EL (cell line): ENCODE results near the gene NLN.

Experiments used
- DNase-seq: peaks from one replicate; pipeline ENCODE4 v3.0.0-alpha.2; 2016

Gene NLN

DNA sequence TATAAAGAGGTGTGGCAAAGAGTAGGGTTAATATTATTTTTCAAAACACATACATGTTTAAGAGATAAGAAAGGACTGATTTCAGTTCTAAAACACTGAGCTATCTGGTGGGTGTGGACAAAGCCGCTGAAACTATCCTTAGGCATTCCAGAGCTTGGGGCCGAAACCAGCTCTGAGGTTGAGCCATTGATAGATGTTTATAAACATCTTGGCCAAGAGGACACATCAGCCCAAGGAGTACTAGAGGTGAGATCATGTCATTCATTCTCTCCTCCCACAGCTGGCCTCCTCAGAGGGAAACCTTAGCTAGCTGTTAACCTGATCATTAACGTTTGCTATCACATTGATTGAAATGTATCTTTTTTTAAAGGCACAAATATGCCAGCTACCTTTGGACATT, 89.9 kb downstream of the NLN start:
- DNase-seq, result no peak

DNA sequence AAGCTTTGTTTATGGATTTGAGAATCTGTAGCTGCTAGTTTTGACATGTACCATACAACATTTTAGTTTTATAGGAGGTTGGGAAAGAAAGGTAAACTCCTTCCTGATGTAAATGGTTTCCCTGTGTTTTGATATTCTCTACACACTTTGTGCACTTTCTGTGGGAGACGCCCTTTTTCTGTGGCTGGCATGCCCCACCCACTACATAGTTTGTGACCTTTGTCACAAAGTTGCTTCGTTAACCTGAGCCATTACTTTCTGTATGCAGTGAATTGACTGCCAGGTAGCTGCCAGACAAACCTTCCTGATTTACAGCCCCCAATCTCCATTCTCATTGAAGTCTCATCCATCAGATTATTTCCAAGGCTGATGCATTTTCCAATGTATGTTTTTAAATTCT, 90.6 kb downstream of the NLN start:
- DNase-seq, result no peak

- no peak for DNase-seq
Observed at GRCh38 chr5:65813174-65813573, 91.2 kb downstream of the NLN start.

GRCh38 chr5:65815161-65815560, 93.2 kb downstream of the NLN start:
- DNase-seq, result no peak

- DNase-seq, result no peak
Observed at GRCh38 chr5:65816729-65817128, 94.7 kb downstream of the NLN start.

GRCh38 chr5:65817931-65818330, 95.9 kb downstream of the NLN start:
- no peak for DNase-seq

DNA sequence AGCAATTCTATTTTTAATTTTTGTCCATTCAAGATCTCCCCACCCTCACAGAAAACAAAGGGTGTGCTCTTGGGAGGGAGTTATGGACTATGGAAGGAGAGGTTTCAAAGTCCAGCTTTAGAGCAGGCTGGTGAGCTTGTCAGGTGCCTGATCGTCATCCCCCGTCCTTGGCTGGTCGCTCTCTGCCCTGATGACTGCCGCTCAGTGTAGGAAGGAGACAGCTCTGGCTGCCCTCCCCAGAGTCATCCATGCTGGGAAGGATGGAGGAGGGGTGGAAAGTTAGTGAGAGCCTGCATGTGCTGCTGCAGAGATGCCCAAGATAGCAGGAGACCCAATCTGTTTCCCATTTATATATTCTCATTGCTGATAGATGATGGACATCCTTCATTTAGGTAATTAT, 96.6 kb downstream of the NLN start:
- no peak for DNase-seq

DNA sequence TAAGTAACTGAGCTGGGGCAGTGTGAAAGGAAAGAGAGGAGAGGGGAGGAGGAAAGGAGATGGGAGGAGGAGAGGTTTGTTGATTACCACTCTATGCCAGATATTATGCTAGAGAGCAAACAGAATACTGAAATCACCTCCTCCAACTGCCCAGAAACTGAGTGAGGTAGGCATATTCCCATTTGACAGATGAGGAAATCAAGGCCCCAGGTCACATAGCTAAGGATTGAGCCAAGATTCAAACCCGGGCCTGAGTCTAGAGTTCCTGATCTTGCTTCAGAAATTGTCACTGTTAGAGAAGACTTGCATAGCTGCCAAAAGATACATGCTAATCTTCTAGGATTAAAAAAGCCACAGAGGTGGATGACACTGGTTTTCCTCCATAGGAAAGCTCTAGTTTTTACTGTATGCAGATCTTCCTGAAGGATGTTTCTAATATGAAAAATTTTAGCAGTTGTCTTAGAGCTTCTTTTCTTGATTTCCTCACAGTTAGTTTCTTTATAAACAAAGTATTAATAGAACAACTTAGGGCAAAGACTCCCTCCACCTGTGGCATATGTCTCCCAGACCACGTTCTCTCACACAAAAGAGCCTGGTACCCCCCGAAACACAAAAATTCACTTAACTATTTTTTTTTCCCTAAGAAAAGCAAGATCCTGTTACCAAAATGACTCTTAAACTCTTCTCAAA, 97.4 kb downstream of the NLN start:
- no peak for DNase-seq

- no peak for DNase-seq
Observed at GRCh38 chr5:65819905-65820240, 97.9 kb downstream of the NLN start.

DNA sequence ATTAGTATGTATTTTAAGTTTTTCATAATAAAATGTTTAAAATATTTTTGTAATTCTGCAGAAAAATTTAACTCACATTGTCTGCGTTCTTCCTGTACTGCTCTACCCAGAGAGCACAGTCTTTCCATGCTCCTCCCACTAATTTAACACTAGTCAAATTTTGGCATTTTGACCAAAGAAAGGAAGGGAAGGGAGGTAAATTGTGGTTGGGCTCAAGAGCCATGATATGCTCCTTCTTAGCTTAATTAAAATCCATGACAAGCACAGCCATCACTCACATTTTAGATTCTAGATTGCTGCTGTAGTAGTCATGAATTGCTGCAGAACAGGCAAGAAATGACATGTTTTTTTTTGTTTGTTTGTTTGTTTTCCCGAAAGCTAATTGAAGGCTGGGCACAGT, 98.4 kb downstream of the NLN start:
- DNase-seq, result no peak

DNA sequence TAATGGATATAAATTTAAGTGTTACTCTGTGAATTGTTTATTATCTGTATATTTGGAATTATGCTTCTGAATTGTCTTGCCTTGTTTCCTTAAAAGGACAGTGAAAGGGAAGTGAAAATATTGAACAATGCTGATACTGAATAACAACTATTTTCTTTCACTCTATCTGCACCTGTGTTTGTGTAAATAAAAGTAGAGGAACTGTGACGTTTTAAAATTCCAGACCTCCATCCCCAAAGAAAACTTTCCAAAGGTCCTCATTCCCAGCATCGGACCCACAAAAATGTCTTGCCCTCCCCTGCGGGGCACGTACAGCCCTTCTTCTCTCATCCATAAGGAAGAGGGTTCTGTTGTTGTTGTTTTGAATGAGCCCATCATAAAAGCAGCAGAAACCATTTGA, 100.0 kb downstream of the NLN start:
- no peak for DNase-seq

DNA sequence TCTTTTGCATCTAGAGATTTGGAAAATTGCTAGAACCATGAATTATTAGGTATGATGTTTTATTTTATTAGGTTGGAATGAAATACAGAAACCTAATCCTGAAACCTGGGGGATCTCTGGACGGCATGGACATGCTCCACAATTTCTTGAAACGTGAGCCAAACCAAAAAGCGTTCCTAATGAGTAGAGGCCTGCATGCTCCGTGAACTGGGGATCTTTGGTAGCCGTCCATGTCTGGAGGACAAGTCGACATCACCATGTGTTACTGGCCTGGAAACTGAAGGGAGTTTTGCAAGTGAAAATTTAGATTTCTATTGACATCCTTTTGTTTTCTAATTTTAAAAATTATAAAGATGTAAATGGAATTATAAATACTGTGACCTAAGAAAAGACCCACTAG, 100.7 kb downstream of the NLN start:
- no peak for DNase-seq

DNA sequence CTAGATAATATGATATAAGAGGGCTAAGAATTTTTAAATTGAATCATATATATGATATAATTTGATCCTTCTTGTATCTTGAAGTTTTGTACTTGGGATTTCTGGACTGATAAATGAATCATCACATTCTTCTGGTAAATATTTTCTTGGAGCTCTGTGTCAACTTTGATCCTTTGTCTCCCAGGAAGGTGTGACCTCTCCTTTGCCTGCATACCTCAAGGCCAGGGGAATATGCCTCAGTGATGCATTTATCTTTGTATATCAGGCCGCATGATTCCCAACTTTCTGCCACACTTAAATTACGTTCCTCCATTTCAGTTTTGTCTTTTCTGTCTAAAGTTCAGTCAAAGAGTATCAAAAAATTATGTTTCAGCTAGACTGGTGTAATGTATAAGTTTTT, 101.2 kb downstream of the NLN start:
- DNase-seq, result peak; percentile 56

DNA sequence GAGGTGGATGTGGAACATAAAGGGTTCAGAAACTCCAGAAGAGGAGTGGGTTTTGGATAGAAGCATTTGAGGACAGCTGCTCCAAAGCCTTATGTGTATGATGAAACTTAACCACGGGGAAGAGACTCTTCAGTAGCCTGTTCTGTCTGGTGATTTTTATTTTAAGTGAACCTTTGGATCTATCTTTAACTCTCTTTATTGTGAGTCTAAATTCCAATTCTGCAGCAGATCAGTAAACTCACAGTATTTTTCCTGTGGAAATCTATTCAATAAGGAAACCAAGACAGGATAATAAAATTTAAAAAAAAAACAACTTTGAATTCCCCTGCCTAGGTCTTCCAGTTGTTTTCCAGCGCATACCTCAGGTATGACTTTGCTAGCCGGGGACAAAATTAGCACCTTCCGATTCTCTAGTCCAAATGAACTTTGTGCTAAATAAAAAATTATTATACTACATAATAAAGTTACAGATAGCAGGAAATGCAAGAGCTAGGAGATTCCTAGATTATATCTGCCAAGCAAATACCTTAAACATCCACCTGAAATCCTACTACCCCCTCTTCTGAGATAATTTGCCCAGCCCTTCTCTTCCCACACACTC, 101.9 kb downstream of the NLN start:
- no peak for DNase-seq

DNA sequence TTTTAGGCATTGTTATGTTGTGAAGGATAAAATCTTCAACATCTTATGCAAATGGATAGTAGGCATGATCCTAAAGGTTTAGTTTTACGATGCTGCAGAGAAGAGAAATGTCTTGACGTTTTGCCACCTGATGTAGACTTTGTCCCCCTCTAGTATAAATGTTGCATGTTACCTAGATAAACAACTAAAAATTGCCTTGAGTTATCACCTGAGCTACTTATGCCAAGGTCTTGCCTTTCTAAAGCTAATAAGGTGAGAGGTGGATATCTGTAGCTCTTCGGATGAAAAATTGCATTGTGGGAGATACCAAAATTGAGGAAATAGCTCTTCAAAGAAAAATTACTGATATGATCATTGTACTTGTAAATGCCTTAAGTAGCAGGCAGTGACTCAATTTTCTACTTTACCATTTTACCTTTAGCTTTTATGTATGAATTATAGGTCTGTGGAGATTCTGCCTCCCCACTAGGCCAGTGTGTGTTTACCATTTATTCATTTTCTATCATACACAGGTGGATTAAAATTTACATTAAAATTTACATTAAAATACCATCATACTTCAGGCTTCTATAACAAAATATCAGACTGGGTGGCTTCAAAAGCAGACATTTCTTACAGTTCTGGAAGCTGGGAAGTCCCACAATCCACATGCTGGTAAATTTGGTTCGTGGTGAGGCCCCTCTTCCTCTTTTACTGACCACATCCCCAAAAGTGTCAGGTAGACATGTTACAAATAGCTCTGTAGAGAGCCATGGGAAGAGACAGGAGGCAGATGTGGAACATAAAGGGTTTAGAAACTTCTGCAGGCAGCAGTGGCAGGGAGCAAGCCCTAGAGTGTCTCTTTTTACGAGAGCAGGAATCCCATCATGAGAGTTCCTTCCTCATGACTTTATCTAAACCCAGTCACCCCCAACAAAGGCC, 103.7 kb downstream of the NLN start:
- no peak for DNase-seq

- DNase-seq, result peak; percentile 53
Observed at GRCh38 chr5:65828022-65828896, 106.3 kb downstream of the NLN start.

DNA sequence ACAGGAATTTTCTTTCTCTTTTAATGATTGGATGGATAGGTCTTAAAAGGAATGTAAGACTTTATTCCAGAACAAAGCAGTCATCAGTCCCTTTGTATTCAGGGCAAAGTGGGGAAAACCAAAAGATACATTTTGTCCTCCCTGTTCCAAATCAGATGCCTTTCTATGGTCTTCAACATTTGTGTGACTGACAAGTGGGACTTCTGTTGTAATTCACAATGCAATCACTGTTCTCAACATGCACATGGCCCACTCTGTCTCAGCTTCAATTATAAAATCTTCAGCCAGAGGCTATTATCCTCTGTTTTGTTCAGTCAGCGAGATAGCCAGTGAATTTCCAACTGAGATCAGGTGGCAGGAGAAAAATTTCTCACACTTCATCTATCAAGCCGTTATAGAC, 108.9 kb downstream of the NLN start:
- no peak for DNase-seq

- DNase-seq, result no peak
Observed at GRCh38 chr5:65831276-65831675, 109.3 kb downstream of the NLN start.

DNA sequence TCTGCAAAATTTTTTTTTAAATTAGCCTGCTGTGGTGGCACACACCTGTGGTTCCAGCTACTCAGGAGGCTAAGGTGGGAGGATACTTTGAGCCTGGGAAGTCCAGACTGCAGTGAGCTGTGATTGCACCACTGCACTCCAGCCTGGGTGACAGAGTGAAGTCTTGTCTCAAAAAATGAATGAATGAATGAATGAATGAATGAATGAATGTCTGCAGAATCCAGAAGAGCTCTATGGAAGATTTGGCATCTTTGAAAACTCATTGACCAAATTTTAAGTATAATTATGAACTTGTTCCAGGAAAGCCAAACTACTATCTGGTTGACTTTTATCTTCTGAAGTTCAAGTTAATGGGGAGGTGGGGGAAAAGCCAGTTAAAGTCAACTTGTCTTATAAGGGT, 110.1 kb downstream of the NLN start:
- no peak for DNase-seq

- DNase-seq, result no peak
Observed at GRCh38 chr5:65832603-65833228, 110.7 kb downstream of the NLN start.

DNA sequence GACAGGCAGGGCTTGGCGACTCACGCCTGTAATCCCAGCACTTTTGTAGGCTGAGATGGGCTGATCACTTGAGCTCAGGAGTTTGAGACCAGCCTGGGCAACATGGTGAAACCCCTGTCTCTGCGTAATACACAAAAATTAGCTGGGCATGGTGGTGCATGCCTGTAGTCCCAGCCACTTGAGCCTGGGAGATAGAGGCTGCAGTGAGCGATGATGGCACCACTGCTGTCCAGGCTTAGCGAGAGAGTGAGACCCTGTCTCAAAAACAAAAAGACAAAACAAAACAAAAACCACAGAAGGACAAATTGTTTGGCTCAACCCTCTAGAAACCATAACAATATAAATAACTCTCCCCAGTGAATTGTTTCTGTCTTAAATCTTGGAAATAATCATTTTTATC, 111.8 kb downstream of the NLN start:
- DNase-seq, result no peak

- no peak for DNase-seq
Observed at GRCh38 chr5:65834306-65834705, 112.3 kb downstream of the NLN start.

DNA sequence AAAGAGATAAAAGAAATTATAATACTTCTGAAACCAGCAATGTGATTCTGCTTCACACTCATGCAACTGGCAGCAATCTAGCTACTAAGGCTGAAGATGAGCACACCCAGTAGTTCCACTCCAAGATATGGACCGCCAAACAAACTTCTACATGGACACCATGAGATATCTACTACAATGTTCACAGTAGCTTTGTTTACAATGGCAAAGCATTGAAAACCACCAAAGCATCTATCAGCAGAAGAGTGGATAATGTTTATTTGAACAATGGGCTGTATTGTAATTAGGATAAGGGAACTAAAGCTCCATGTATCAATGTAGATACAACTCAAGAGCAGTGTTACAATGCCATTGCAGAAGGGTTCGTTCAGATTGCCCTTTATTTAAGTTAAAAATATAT, 113.2 kb downstream of the NLN start:
- no peak for DNase-seq
